ENCODE data around the gene KLF9. TPM values are rescaled to one million over a fixed set of nuclear protein-coding genes. Genes with fewer than 3 reads are reported as not detected.

Gene KLF9
- 27.6 and 29.5 TPM in 2 replicates for total RNA-seq
- 8.3 and 27.0 TPM in 2 replicates for polyA plus RNA-seq
- polyA plus RNA-seq (2012): 6.2 and 19.1 TPM in 2 replicates
- 6.0 and 10.8 TPM in 2 replicates for polyA minus RNA-seq (ENCODE audit: low replicate concordance)

- peak; percentile 98 to 99 for DNase-seq (ENCODE audit: low read depth in 2 of 2)
- no peak for TF ChIP-seq CTCF (conservative IDR thresholded peaks at IDR 0.05 in 1 of 2, IDR thresholded peaks at IDR 0.05 in 1 of 2; ENCODE audit: low read depth in 1 of 2, low read length in 2 of 2)
- TF ChIP-seq EZH2 (IDR thresholded peaks at IDR 0.05; ENCODE audit: low read length, missing control alignments): no peak
- Histone ChIP-seq H2AFZ (ENCODE audit: low read length) (peak within 1 kb of the TSS; percentile 27), H4K20me1 (ENCODE audit: control insufficient read depth, extremely low read depth, insufficient read depth, low read length) (no peaks in the 10 kb centered on the region), H3K4me1 (ENCODE audit: control insufficient read depth, extremely low read depth, insufficient read depth, low read length) (peaks cover 20% of the 10 kb centered on the region), H3K9me3 (ENCODE audit: control insufficient read depth, insufficient read depth, low read depth, low read length) (no peaks in the 10 kb centered on the region), H3K27ac (ENCODE audit: insufficient read depth, low read length) (peak within 1 kb of the TSS; percentile 99), H3K27me3 (ENCODE audit: control insufficient read depth, insufficient read depth, low read length) (no peaks in the 10 kb centered on the region), H3K9ac (ENCODE audit: insufficient read depth, low read length) (peak within 1 kb of the TSS; percentile 100), H3K4me2 (ENCODE audit: extremely low read depth, insufficient read depth, low read length) (peak within 1 kb of the TSS; percentile 85), H3K79me2 (ENCODE audit: control insufficient read depth, insufficient read depth, low read length) (peaks cover 30% of the 10 kb centered on the region), H3K36me3 (ENCODE audit: control insufficient read depth, insufficient read depth, low read length) (no peaks in the 10 kb centered on the region), H3K4me3 (replicated peaks in 1 of 4; ENCODE audit: control extremely low read depth in 1 of 4, insufficient read depth in 1 of 4, low read depth in 3 of 4, low read length in 4 of 4) (peak within 1 kb of the TSS; percentile 46 to 97 (median 90))
Measured at GRCh38 chr9:70413799-70414775, at the start of gene KLF9. Gene KLF9 (minus strand): TSS chr9:70414657. CDS start chr9:70413363, 1,294 bp downstream.

- Histone ChIP-seq H2AFZ (ENCODE audit: low read length) (no peak overlapping the region), H4K20me1 (ENCODE audit: control insufficient read depth, extremely low read depth, insufficient read depth, low read length) (no peaks in the 10 kb centered on the region), H3K4me3 (replicated peaks in 1 of 4; ENCODE audit: control extremely low read depth in 1 of 4, insufficient read depth in 1 of 4, low read depth in 3 of 4, low read length in 4 of 4) (no peak overlapping the region), H3K27ac (ENCODE audit: insufficient read depth, low read length) (no peak overlapping the region), H3K79me2 (ENCODE audit: control insufficient read depth, insufficient read depth, low read length) (no peaks in the 10 kb centered on the region), H3K4me2 (ENCODE audit: extremely low read depth, insufficient read depth, low read length) (no peak overlapping the region), H3K9ac (ENCODE audit: insufficient read depth, low read length) (no peak overlapping the region), H3K27me3 (ENCODE audit: control insufficient read depth, insufficient read depth, low read length) (no peaks in the 10 kb centered on the region), H3K4me1 (ENCODE audit: control insufficient read depth, extremely low read depth, insufficient read depth, low read length) (peaks cover 2% of the 10 kb centered on the region), H3K36me3 (ENCODE audit: control insufficient read depth, insufficient read depth, low read length) (no peaks in the 10 kb centered on the region), H3K9me3 (ENCODE audit: control insufficient read depth, insufficient read depth, low read depth, low read length) (no peaks in the 10 kb centered on the region)
- DNase-seq (ENCODE audit: low read depth in 2 of 2): no peak
- TF ChIP-seq EZH2 (IDR thresholded peaks at IDR 0.05; ENCODE audit: low read length, missing control alignments) (no peak), CTCF (conservative IDR thresholded peaks at IDR 0.05 in 1 of 2, IDR thresholded peaks at IDR 0.05 in 1 of 2; ENCODE audit: low read depth in 1 of 2, low read length in 2 of 2) (no peak)
Measured at GRCh38 chr9:70463877-70464276, 49.4 kb upstream of the KLF9 start.

GRCh38 chr9:70462300-70462699, 47.8 kb upstream of the KLF9 start:
- no peaks in the 10 kb centered on the region for H3K36me3 ChIP-seq (ENCODE audit: control insufficient read depth, insufficient read depth, low read length)
- peak in 1 of 2 donors; percentile 56 for DNase-seq (ENCODE audit: low read depth in 2 of 2)
- H2AFZ ChIP-seq (ENCODE audit: low read length): no peak overlapping the region
- peaks cover 2% of the 10 kb centered on the region for H3K4me1 ChIP-seq (ENCODE audit: control insufficient read depth, extremely low read depth, insufficient read depth, low read length)
- H3K27me3 ChIP-seq (ENCODE audit: control insufficient read depth, insufficient read depth, low read length): no peaks in the 10 kb centered on the region
- TF ChIP-seq CTCF (conservative IDR thresholded peaks at IDR 0.05 in 1 of 2, IDR thresholded peaks at IDR 0.05 in 1 of 2; ENCODE audit: low read depth in 1 of 2, low read length in 2 of 2) (no peak), EZH2 (IDR thresholded peaks at IDR 0.05; ENCODE audit: low read length, missing control alignments) (no peak)
- H3K9ac ChIP-seq (ENCODE audit: insufficient read depth, low read length): no peak overlapping the region
- no peaks in the 10 kb centered on the region for H4K20me1 ChIP-seq (ENCODE audit: control insufficient read depth, extremely low read depth, insufficient read depth, low read length)
- H3K27ac ChIP-seq (ENCODE audit: insufficient read depth, low read length): no peak overlapping the region
- H3K4me3 ChIP-seq (replicated peaks in 1 of 4; ENCODE audit: control extremely low read depth in 1 of 4, insufficient read depth in 1 of 4, low read depth in 3 of 4, low read length in 4 of 4): no peak overlapping the region
- H3K79me2 ChIP-seq (ENCODE audit: control insufficient read depth, insufficient read depth, low read length): no peaks in the 10 kb centered on the region
- no peaks in the 10 kb centered on the region for H3K9me3 ChIP-seq (ENCODE audit: control insufficient read depth, insufficient read depth, low read depth, low read length)
- H3K4me2 ChIP-seq (ENCODE audit: extremely low read depth, insufficient read depth, low read length): no peak overlapping the region

Data from fibroblast of lung (primary cell).